GM23338 (cell line): ENCODE data around the gene DMRTC2. TPM values are rescaled to one million over a fixed set of nuclear protein-coding genes. Genes with fewer than 3 reads are reported as not detected.

Experiments
- ATAC-seq: fragments of 200-7000 bp; cut with Tn5 transposase; 3 replicates; pipeline ENCODE4 v1.9.1; 2020
- DNase-seq: peaks from one replicate; pipeline ENCODE4 v3.0.0-alpha.2; 2015; ENCODE audit warnings: low spot score
- H2AFZ ChIP-seq: fragments of 200-600 bp; sonication (generic); 2 replicates; pipeline ENCODE4 v1.8.0; 2016; ENCODE audit warnings: antibody characterized with exemption, mild to moderate bottlenecking, moderate library complexity
- H3F3A ChIP-seq: fragments of 200-600 bp; sonication (generic); replicated peaks from 2 replicates; pipeline ENCODE4 v1.8.0; 2017; ENCODE audit warnings: antibody characterized with exemption, mixed run types, low read depth
- H3K27ac ChIP-seq: fragments of 200-600 bp; sonication (generic); 2 replicates; pipeline ENCODE4 v1.6.1; 2016; ENCODE audit warnings: low read depth
- H3K27me3 ChIP-seq: fragments of 200-600 bp; sonication (generic); 2 replicates; pipeline ENCODE4 v1.8.0; 2016; ENCODE audit warnings: mild to moderate bottlenecking, mixed run types, moderate library complexity; ENCODE audit not compliant: insufficient read depth
- H3K36me3 ChIP-seq: fragments of 200-600 bp; sonication (generic); 2 replicates; pipeline ENCODE4 v1.8.0; 2016; ENCODE audit warnings: mild to moderate bottlenecking; ENCODE audit not compliant: insufficient read depth
- H3K4me1 ChIP-seq: fragments of 200-600 bp; sonication (generic); 2 replicates; pipeline ENCODE4 v1.8.0; 2016; ENCODE audit warnings: mild to moderate bottlenecking, moderate library complexity; ENCODE audit not compliant: insufficient read depth
- H3K4me2 ChIP-seq: fragments of 200-600 bp; sonication (generic); 2 replicates; pipeline ENCODE4 v1.7.1; 2017; ENCODE audit warnings: mixed run types
- H3K4me3 ChIP-seq: fragments of 200-600 bp; sonication (generic); 2 replicates; pipeline ENCODE4 v1.6.1; 2016; ENCODE audit warnings: mixed run types
- H3K79me2 ChIP-seq: fragments of 200-600 bp; sonication (generic); replicated peaks from 2 replicates; pipeline ENCODE4 v1.8.0; 2017; ENCODE audit warnings: mild to moderate bottlenecking; ENCODE audit not compliant: insufficient read depth
- H3K9me2 ChIP-seq: fragments of 200-600 bp; sonication (generic); 2 replicates; pipeline ENCODE4 v1.8.0; 2017; ENCODE audit not compliant: insufficient read depth
- H4K20me1 ChIP-seq: fragments of 200-600 bp; sonication (generic); replicated peaks from 2 replicates; pipeline ENCODE4 v1.8.0; 2017; ENCODE audit warnings: mild to moderate bottlenecking; ENCODE audit not compliant: insufficient read depth
- H3K27ac Mint-ChIP-seq: 2 replicates; pipeline ENCODE4 v1.8.0; 2020; ENCODE audit warnings: inconsistent platforms, mild to moderate bottlenecking, moderate library complexity, mixed read lengths
- H3K27me3 Mint-ChIP-seq: 3 replicates; pipeline ENCODE4 v1.8.0; 2022; ENCODE audit warnings: low read depth, mild to moderate bottlenecking, moderate library complexity, mixed read lengths, inconsistent platforms; ENCODE audit not compliant: insufficient read depth, poor library complexity
- H3K36me3 Mint-ChIP-seq: 3 replicates; pipeline ENCODE4 v1.8.0; 2021; ENCODE audit warnings: low read depth, mild to moderate bottlenecking, inconsistent platforms, moderate library complexity, mixed read lengths
- H3K4me1 Mint-ChIP-seq: 3 replicates; pipeline ENCODE4 v1.8.0; 2020; ENCODE audit warnings: mild to moderate bottlenecking, inconsistent platforms, mixed read lengths
- H3K4me3 Mint-ChIP-seq: 3 replicates; pipeline ENCODE4 v1.8.0; 2021; ENCODE audit warnings: moderate library complexity, mild to moderate bottlenecking, inconsistent platforms, mixed read lengths
- H3K9me3 Mint-ChIP-seq: 3 replicates; pipeline ENCODE4 v1.8.0; 2020; ENCODE audit warnings: moderate library complexity, mild to moderate bottlenecking, inconsistent platforms, mixed read lengths
- STAT1 ChIP-seq: IDR thresholded peaks from one replicate; pipeline ENCODE4 v1.6.1; 2016; ENCODE audit warnings: antibody characterized with exemption; ENCODE audit not compliant: unreplicated experiment
- polyA plus RNA-seq: library from polyadenylated mRNA; unstranded; fragments of >200 nt; fragmentation: Nextera tagmentation; extraction: Ambion mirVana; gene quantifications from 2 replicates; pipeline ENCODE4 v1.2.1, GENCODE V29; 2016
- total RNA-seq: library from RNA; depleted of rRNA; stranded (reverse); fragments of >200 nt; shearing (Covaris generic); gene quantifications from 2 replicates; pipeline ENCODE4 v1.2.3, GENCODE V29; 2014
- TF ChIP-seq, protein P1 (sequence below): IDR thresholded peaks from 2 replicates; pipeline ENCODE4 v1.6.1; 2016; ENCODE audit warnings: antibody characterized with exemption
- TF ChIP-seq, protein P2 (sequence below): fragments of 250-450 bp; sonication (Bioruptor Pico); IDR thresholded peaks from 2 replicates; pipeline ENCODE4 v1.5.0; 2020; ENCODE audit warnings: mild to moderate bottlenecking, moderate library complexity

Gene DMRTC2
- total and polyA plus RNA-seq, 2 experiments from 2014 or later = 0.21 TPM; not detected in 1

DNA sequence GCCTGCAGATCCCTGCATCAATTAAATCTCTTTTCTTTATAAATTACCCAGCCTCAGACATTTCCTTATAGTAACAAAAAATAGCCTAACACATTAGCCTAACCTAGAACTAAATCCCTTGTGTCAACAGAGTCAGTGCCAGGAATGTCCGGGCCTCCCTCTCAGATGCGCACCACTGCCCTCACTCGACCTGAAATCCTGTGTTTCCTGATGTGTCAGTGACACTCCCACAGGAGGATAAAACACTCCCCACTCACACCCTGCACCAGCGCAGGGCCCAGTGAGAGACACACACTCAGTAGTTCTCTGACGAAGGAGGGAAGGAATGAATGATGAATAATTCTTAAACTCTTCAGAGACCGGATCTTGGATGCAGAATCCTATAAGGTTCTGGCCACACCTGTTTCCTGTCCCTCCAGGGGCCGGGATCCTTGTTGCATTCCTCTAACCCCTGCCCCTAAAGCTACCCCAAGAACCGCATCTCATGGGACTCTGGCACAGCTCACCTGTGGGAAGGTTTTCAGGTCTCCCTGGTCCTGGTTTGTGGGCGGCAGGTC, 45.3 kb upstream of the DMRTC2 start:
- Histone ChIP-seq H2AFZ (no peak overlapping the region), H3K27ac (no peak overlapping the region), H3K9me2 (no peaks in the 10 kb centered on the region), H3K27me3 (no peaks in the 10 kb centered on the region), H4K20me1 (no peaks in the 10 kb centered on the region), H3F3A (no peaks in the 10 kb centered on the region), H3K4me3 (no peak overlapping the region), H3K79me2 (no peaks in the 10 kb centered on the region), H3K4me2 (no peak overlapping the region), H3K4me1 (no peaks in the 10 kb centered on the region), H3K36me3 (no peaks in the 10 kb centered on the region)
- DNase-seq (no peak), ATAC-seq (no peak)
- peaks cover 9% of the 10 kb centered on the region for H3K27me3 Mint-ChIP-seq
- TF ChIP-seq, protein P1, sequence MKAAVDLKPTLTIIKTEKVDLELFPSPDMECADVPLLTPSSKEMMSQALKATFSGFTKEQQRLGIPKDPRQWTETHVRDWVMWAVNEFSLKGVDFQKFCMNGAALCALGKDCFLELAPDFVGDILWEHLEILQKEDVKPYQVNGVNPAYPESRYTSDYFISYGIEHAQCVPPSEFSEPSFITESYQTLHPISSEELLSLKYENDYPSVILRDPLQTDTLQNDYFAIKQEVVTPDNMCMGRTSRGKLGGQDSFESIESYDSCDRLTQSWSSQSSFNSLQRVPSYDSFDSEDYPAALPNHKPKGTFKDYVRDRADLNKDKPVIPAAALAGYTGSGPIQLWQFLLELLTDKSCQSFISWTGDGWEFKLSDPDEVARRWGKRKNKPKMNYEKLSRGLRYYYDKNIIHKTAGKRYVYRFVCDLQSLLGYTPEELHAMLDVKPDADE = no peak
- no peak for TF ChIP-seq STAT1
- TF ChIP-seq, protein P2, sequence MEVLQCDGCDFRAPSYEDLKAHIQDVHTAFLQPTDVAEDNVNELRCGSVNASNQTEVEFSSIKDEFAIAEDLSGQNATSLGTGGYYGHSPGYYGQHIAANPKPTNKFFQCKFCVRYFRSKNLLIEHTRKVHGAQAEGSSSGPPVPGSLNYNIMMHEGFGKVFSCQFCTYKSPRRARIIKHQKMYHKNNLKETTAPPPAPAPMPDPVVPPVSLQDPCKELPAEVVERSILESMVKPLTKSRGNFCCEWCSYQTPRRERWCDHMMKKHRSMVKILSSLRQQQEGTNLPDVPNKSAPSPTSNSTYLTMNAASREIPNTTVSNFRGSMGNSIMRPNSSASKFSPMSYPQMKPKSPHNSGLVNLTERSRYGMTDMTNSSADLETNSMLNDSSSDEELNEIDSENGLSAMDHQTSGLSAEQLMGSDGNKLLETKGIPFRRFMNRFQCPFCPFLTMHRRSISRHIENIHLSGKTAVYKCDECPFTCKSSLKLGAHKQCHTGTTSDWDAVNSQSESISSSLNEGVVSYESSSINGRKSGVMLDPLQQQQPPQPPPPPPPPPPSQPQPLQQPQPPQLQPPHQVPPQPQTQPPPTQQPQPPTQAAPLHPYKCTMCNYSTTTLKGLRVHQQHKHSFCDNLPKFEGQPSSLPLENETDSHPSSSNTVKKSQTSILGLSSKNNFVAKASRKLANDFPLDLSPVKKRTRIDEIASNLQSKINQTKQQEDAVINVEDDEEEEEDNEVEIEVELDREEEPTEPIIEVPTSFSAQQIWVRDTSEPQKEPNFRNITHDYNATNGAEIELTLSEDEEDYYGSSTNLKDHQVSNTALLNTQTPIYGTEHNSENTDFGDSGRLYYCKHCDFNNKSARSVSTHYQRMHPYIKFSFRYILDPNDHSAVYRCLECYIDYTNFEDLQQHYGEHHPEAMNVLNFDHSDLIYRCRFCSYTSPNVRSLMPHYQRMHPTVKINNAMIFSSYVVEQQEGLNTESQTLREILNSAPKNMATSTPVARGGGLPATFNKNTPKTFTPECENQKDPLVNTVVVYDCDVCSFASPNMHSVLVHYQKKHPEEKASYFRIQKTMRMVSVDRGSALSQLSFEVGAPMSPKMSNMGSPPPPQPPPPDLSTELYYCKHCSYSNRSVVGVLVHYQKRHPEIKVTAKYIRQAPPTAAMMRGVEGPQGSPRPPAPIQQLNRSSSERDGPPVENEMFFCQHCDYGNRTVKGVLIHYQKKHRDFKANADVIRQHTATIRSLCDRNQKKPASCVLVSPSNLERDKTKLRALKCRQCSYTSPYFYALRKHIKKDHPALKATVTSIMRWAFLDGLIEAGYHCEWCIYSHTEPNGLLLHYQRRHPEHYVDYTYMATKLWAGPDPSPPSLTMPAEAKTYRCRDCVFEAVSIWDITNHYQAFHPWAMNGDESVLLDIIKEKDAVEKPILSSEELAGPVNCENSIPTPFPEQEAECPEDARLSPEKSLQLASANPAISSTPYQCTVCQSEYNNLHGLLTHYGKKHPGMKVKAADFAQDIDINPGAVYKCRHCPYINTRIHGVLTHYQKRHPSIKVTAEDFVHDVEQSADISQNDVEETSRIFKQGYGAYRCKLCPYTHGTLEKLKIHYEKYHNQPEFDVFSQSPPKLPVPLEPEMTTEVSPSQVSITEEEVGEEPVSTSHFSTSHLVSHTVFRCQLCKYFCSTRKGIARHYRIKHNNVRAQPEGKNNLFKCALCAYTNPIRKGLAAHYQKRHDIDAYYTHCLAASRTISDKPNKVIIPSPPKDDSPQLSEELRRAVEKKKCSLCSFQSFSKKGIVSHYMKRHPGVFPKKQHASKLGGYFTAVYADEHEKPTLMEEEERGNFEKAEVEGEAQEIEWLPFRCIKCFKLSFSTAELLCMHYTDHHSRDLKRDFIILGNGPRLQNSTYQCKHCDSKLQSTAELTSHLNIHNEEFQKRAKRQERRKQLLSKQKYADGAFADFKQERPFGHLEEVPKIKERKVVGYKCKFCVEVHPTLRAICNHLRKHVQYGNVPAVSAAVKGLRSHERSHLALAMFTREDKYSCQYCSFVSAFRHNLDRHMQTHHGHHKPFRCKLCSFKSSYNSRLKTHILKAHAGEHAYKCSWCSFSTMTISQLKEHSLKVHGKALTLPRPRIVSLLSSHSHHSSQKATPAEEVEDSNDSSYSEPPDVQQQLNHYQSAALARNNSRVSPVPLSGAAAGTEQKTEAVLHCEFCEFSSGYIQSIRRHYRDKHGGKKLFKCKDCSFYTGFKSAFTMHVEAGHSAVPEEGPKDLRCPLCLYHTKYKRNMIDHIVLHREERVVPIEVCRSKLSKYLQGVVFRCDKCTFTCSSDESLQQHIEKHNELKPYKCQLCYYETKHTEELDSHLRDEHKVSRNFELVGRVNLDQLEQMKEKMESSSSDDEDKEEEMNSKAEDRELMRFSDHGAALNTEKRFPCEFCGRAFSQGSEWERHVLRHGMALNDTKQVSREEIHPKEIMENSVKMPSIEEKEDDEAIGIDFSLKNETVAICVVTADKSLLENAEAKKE = no peak
- peaks cover 10% of the 10 kb centered on the region for H3K9me3 Mint-ChIP-seq
- H3K4me3 Mint-ChIP-seq = no peak overlapping the region
- no peak overlapping the region for H3K27ac Mint-ChIP-seq
- peaks cover 5% of the 10 kb centered on the region; the same call in 2 of the 3 replicates for H3K4me1 Mint-ChIP-seq
- H3K36me3 Mint-ChIP-seq = no peaks in the 10 kb centered on the region; the same call in 2 of the 3 replicates

DNA sequence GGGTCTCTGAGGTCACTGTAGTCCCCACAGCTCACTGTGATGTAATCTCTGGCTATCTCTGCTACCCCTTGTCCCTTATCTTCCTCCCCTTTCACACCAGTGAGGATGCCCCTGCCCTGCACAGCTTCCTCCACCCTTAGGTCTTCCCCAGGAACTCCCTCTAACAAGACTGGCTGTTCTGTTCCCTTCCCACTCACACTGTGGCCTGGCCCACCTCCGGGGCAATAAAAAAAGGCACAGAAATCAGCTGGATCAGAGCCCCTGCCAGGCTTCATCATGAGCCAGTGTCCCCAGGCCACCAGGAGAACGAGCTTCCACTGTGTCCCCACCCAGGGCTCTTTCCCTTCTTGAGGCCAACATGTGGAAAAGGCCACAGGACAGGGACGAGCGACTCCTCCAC, 43.8 kb upstream of the DMRTC2 start:
- Histone ChIP-seq H3K27ac (no peak overlapping the region), H3F3A (no peaks in the 10 kb centered on the region), H4K20me1 (no peaks in the 10 kb centered on the region), H3K4me2 (no peak overlapping the region), H3K4me3 (no peak overlapping the region), H2AFZ (no peak overlapping the region), H3K4me1 (no peaks in the 10 kb centered on the region), H3K36me3 (no peaks in the 10 kb centered on the region), H3K79me2 (no peaks in the 10 kb centered on the region), H3K27me3 (no peaks in the 10 kb centered on the region), H3K9me2 (no peaks in the 10 kb centered on the region)
- Mint-ChIP-seq H3K4me1 (peaks cover 3% of the 10 kb centered on the region; the same call in 2 of the 3 replicates), H3K4me3 (no peak overlapping the region), H3K9me3 (peaks cover 10% of the 10 kb centered on the region), H3K36me3 (no peaks in the 10 kb centered on the region; the same call in 2 of the 3 replicates), H3K27ac (no peak overlapping the region), H3K27me3 (peaks cover 9% of the 10 kb centered on the region)
- ATAC-seq (no peak), DNase-seq (no peak)
- TF ChIP-seq, protein P2 = no peak
